ENCODE measurements around the gene TRAPPC2L.
"Not testable (repeated sequence)": the region's sequence is repeated elsewhere in the genome, so short reads cannot be mapped to it uniquely, and the experiment has no call there.

TRAPPC2L gene

DNA sequence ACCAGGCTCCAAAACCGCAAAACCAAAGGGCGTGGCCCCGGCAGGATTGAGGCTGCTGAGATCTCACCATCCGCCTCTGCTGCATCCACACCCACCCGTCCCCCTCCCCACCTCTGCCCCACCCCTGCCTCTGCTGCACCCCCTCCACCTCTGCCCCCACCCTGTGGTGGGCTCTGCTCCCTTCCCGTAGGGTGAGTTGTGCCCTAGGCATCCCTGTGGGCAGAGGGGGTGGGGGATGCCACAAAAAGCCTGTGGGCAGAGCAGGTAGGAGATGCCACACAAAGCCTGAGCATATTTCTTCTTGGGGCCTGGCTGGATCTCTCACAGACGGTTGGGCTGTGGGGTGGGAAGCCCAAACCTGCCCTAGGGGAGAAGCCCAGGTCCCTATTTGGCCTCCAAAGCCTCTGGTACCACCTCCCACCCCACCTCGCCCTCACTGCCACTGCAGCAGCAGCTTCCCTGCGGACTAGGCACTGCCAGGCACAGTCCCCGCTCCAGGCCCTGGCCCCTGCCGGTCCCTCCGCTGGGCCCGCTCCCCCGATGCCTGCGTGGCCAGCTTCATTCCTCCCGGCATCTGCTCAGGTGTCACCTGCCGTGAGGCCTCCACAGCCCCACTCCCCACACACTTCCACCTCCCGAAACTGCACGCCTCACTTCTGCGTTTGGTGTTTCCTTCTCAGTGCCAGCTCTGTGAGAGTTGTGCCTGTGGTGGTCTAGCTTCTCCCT, 20.8 kb downstream of the TRAPPC2L start:
- DNase-seq (ENCODE audit: low read depth in 2 of 2) = no peak

DNA sequence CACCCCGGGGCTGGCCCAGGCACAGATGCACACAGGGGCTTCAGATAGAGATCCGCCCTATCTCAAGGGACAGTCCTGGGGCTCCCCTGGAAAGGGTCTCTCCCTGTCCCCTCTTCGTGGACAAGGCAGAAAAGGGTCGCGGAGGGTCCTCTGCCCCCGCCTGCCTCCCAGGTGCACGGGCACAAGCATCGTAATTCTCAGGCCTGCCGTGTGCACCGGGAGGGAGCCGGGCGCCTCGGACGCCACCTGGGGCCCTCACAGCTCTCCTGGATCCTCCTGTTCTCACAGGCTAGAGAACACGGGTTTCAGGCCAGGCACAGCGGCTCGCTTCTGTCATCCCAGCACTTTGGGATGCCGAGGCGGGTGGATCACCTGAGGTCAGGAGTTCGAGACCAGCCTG, 21.4 kb downstream of the TRAPPC2L start:
- no peak for DNase-seq (ENCODE audit: low read depth in 2 of 2)

DNA sequence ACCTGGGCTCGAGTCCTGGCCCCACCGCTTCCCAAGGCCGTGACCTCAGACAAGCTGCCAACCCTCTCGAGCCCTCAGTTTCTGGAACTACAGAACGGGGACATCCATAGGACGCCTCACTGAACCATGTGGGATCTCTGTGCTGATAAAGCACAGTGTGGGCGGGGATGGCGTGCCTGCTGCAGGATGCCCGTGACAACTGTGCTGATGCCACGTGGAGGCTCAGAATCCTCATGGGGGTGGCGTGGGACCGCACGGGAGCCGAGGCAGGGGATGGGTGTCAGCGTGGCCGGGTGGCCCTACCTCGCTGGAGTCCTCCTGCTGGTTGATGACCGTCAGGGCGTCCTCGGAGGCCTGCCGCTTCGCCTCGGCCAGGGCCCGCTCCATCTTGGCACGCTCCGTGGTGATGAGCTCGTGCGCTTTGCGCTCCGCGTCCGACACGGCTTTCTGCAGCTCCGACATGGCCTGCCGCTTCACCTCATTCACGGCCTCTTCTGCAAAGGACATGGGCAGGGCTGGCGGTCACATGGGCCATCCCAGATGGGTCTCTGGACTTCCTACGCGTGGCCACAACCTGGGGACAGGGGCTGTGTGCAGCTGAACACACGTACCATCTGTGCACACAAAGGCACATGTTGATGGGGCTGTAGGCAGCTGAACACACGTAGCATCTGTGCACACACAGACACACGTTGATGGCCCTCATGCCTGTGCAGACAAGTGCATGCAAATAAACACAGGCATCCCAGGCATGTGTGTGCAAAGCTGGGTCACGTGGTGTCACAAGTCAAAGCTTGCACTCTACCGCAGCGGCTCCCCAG, 22.2 kb downstream of the TRAPPC2L start:
- no peak for DNase-seq (ENCODE audit: low read depth in 2 of 2)

DNA sequence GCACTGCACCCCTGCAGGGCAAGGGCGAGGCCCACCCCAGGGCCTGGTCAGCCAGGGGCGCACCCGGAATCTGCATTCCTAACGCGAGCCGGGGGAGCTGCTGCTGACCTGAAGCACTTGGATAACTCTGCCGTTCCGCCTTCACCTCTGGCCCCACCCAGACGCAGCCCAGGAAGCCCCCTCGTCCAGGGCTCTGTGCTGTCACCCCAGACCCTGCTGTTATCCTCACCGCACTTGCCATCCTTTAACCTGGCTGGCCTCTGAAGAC, 22.8 kb downstream of the TRAPPC2L start:
- DNase-seq (ENCODE audit: low read depth in 2 of 2) = no peak

DNA sequence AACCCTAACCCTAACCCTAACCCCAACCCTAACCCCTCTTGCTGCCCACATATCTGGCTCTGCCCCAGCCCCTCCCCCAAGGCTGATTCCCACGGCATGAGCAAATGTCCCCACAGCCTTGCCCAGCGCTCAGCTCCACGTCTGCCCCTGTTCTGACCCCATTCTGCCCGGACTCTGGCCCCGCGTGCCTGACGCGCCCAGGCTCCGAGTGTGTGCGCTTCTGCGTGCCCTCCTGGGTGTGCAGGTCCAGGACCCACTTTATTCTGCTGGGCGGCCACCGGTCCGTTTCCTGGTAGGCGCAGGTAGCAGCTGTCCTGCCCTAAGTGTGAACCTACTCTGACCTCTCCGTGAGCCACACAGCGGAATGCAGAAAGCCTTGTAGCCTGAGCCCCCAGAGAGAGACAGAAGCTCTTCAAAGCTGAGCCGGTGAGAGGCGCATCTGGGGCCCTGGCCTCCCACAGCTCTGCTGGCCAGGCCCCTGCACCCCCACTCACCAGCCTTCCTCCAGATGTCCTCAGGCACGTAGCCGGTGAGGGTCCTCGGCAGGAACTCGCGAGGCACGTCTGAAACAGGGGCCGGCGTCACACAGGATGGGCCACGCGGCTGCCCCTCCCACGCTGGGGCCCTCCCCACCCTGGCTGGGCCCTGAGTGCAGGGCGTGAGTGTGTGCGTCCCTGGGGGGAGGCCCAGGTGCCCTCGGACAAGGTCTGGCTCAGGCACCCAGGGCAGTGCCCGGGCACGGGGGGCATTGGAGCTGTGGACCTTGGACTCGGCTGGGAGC, 23.5 kb downstream of the TRAPPC2L start:
- DNase-seq (ENCODE audit: low read depth in 2 of 2) = no peak

DNA sequence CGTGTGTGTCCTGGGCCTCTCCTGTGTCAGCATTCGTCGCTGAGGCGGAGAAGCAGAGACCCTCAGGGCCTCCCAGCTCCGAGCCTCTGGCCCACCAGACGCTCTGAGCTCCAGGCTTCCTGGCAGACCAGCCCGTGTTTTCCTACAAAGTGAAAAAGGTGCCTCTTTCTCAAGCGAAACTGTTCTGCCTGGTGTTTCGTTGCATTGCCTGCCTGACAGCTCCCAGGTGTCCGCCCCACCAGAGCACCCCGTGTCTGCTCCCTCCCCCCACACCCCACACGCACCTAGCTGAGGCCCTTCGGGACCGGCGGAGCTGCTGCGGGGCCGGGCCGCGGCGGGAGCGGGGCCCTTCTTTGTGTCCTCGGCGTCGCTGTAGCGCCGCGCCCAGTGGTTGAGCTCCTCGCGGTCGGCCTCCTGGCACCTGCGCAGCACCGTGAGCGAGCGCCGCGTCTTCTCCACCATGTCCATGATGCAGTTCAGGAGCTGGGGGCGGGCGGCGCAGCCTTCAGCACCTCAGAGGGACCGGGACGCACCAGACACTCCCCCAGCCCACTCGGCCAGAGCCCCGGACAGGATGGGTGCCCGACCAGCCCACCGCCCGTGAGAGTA, 24.2 kb downstream of the TRAPPC2L start:
- DNase-seq (ENCODE audit: low read depth in 2 of 2) = no peak

DNA sequence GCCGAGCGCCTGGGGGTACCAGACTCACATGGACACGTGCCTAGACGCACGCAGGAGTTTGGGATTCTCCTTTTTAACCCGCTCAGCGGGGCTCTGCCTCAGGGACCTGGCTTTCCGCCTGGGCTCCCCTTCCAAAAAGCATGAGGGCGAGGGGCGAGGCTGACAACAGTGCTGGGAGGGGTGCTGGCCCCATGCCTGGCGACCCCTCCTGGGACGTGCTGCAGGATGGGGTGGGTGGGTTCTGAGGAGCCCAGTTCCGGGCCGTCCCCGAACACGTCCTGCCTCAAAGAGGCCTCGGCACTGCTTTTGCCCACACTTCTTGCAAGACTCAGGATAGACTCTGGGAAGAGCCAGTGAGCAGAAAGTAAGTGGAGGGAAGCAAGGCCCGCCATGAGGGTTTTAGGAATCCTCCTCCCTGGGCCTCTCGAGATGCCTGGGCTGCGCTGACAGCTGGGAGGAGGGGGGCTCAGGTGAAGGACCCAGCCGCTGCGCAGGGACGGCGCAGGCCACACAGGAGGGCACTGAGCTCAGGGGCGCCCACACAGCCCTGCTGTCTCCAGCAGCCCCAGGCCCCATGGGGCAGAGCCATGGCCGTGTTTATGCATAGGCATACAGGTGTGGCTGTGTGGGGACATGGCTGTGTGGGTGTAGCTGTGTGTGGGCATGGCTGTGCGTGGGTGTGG, 24.9 kb downstream of the TRAPPC2L start:
- DNase-seq (ENCODE audit: low read depth in 2 of 2) = no peak

DNA sequence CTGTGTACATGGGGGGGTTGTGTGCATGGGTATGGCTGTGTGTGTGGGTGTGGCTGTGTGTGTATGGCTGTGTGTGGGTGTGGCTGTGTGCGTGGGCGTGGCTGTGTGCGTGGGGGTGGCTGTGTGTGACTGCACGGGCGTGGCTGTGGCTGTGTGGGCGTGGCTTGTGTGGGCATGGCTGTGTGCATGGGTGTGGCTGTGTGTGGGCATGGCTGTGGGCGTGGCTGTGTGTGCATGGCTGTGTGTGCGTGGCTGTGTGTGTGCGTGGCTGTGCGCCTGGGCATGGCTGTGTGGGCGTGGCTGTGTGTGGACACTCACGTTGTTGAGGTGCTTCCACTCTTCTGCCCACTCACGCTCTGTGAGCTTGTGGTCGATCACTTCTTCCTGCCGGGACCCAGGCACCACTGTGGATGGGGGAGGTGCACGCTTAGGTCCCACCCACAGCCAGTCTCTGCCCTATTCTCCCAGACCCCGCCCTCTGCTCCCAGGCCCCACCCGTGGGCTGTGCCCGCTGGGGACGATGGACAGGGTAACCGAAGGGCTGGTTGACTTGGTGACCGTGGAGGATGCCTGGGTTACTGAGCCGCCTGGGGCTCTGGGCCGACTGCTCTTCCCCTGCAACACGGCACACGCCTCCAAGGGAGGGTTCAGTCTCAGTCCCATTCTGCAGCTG, 25.6 kb downstream of the TRAPPC2L start:
- no peak for DNase-seq (ENCODE audit: low read depth in 2 of 2)

DNA sequence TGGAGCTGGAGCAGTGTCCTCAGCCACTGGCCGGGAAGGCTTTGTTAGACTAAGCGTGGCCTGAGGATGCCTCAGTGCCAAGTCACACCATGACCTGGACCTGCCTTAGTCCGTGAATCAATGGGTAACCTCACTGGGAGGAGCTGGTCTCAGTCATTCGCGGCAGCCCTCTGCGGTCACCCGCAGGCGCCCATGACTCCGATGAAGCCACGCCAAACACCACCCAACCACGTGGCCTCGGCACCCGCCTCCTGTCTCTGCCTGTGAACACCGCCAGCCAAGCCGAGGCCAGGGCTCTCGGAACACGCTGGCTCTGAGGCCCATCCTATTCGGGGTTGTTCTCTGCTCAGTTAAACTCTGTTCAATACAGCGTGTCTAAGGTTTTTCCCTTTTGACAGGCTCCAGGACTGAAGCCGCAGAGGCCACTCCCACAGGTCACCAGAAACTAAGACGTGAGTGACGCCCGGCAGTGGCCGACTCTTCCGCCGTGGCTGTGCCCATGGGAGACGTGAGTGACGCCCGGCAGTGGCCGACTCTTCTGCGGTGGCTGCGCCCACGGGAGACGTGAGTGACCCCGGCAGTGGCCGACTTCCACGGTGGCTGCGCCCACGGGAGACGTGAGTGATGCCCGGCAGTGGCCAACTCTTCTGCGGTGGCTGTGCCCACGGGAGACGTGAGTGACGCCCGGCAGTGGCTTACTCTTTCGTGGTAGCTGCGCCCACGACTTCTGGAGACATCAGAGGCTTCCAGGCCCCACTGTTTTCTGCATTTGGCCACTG, 26.4 kb downstream of the TRAPPC2L start:
- DNase-seq (ENCODE audit: low read depth in 2 of 2) = no peak

DNA sequence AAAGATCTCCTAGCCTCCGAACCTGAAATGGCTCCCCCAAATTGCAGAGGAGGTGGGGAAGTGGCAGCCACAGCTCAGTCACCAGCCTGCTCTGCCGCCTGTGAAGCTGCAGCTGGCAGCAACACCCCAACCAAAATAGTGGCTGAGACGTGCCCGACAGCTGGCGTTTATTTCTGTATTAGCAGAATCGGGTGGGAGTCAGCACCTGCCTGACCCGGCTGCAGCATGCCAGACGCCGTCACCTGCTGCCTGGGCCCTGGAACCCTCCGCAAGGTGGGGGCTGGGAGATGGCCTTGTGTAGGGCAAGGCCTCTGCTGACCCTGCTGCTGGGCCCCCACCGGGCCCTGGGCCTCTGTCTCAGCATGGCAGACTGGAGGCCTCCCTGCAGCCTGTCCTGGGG, 27.0 kb downstream of the TRAPPC2L start:
- no peak for DNase-seq (ENCODE audit: low read depth in 2 of 2)

DNA sequence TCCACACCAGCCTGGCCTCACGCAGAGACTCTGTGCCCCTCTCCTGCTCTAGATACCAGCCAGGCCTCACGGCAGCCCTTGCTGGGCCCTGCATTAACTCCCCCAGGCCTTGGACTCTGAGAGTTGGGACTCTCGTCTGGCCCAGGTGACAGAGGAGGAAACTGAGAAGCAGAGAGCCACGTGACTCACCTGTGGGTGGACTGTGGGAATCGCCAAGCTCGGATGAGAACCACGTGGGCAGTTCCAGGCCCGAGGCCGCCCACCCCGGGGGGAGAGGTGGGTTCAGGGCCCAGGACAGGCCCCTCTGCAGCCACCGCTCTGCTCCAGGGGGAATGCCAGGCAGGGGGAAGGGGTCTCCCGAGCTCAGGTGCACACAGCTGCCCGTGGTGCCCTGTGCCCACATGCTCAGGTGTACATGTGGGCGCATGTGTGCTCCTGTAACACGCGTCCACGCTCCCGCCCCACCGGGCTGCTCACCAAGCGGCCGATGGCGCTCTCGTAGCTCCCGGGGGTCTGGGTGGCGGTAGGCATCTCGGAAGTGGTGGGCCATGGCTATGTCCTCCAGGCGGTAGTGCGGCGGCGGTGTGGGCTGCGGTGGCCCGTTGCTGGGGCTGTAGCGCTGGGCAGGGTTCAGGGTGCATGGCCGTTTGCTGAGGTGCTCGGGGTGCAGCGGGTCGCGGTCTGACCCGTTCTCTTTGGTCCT, 27.8 kb downstream of the TRAPPC2L start:
- no peak for DNase-seq (ENCODE audit: low read depth in 2 of 2)

DNA sequence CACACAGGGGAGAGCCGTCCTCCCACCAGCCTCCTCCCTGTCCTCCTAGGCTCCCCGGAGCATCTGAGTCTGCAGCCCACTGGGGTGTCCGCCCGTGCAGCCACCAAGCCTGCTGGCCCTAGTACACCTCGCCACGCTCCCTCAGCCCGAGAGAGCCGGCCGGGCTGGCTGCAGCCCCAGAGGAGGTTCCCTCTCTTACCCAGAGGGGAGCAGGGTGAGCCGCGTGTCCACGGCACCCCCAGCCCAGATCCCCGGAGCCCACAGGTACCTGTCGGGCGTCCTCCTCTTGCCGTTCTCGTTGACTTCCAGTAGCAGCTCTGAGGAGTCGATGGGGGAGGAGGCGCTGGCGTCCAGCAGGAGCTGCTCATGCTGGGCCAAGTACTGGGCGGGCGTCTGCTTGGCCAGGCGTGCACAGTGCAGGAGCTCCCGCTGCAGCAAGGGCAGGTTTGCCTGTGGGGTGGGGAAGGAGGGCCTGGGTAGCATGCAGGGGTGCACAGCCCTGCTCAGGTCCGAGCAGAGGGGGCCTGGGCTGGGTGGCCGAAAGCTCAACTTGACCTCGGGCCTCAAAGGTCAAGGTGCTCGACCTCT, 28.9 kb downstream of the TRAPPC2L start:
- no peak for DNase-seq (ENCODE audit: low read depth in 2 of 2)

DNA sequence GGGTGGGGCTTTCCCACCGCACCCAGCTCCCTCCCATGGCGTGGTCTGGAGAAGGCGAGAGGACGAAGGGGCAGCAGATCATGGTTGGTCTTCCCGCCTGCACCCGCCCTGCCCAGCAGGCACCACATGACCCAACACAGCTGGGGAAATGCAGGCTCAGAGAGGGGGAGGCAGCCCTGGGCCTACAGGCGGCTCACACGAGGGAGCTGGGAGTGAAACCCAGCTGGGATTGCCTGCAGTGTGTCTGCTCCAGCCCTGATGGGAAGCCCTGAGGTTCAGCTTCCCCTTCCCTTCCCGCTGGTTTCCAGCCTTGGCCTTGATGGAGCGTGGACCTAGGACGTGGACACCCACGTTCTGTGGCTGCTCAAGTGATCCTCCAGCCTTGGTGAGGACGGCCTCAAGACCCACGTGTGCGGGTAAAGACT, 29.5 kb downstream of the TRAPPC2L start:
- no peak for DNase-seq (ENCODE audit: low read depth in 2 of 2)

DNA sequence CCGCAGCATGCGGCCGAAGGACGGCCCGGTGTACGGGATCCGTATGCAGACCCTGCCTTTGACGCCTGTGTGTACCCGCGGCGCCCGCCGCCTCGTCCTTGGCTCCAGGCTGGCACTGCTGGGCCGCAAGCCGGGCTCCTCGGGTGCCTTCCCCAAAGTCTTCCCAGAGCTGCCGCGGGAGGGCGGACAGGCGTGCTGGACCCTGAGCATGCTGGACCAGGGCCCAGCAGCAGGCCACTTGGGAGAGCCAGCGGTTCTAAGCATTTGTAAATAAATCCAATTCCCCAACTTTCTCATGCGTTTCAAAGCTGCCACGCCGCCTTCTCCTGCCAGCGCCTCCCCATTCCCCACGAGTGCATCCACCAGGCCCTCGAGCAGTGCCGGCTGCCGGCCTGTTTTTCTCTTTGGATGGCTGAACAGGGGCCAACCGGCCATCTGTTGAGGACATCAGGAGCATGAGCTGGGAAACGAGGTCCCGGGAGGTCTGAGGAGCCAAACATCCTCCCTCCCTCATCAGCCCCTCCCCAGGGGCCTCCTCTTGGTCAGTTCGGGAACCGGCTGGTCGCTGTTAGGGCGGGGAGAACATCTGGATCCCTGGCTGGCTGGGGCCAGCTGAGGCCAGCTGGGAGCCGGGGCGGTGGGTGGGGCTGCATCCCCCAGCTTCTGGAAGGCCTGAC, 30.1 kb downstream of the TRAPPC2L start:
- no peak for DNase-seq (ENCODE audit: low read depth in 2 of 2)

DNA sequence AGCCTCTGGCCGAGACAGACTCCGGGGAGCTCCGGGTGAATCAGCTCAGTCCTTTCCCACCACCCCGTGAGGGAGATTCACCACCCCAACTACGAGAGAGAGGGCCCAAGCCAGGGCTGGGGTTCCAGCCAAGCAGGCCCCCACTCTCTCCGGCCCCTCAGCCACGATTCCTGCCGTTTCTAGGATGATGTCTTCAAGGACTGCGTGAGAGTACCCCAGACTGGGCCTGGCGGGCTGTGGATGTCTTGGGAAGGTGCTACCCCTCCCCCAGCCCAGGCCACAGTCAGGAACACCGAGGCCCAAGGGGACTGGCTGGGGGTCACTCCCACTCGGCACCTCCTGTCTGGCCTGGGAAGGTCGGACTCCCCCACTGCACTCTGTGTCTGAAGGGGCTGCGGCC, 31.1 kb downstream of the TRAPPC2L start:
- DNase-seq (ENCODE audit: low read depth in 2 of 2) = no peak

DNA sequence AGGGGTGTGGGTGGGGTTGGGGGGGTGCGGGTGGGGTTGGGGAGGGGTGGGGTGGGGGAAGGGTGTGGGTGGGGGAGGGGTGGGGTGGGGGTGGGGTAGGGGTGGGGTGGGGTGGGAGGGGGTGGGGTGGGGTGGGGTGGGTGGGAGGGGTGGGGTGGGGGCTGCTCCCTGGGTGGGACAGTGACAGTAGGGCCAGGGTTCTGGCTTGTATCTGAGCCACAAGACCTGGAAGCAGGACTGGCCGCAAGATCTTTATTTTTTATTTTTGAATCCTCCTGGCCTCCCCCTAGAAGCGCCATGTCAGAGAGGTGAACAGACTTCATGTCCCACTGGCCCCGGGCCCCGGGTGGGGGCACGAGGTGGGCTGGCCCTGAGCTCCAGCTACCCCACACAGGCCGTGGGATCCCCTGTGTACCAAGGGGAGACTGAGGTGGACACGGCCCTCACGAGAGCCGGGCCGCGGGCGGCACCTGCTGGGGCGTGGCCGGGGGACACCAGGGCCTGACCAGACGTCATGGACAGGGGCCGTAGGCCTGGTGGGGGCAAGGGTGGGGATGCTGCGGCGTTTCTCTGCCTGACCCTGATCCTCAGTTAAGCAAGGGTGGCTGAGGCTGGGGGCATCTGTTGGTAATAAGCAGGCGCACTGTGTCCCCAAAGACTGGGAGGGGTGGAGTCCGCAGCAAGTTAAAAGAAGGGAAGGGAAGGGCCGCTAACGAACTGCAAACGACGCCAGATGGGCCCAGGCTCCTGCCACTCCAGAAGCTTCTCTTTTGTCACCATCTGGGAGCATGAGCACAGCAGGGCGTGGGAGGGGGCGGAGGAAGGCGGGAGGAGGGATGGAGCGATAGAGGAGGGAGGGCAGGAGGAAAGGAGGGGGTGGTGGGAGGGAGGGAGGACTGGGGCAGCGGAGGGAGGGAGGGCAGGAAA, 31.8 kb downstream of the TRAPPC2L start:
- no peak for DNase-seq (ENCODE audit: low read depth in 2 of 2)

DNA sequence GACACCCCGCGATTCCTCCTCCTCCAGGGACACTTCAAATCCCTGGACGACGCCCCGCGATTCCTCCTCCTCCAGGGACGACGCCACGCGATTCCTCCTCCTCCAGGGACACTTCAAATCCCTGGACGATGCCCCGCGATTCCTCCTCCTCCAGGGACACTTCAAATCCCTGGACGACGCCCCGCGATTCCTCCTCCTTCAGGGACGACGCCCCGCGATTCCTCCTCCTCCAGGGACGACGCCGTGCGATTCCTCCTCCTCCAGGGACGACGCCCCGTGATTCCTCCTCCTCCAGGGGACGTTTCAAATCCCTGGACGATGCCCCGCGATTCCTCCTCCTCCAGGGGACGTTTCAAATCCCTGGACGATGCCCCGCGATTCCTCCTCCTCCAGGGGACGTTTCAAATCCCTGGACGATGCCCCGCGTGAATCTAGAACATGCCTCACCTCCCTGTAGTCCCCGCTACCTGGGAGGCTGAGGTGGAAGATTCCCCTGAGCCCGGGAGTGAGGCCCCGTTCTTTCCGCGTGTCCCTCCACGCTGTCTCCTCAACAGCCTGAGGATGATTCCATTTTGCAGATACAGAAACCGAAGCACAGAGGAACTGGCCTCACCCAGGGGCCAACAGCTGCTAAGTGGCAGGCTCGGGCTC, 32.9 kb downstream of the TRAPPC2L start:
- not testable (repeated sequence) for DNase-seq (ENCODE audit: low read depth in 2 of 2)

Data from activated CD4-positive, alpha-beta T cell treated with anti-CD3 and anti-CD28 coated beads for 24 hours (primary cell).